ENCODE measurements around the gene UGDH.
"Not testable (repeated sequence)": the region's sequence is repeated elsewhere in the genome, so short reads cannot be mapped to it uniquely, and the experiment has no call there.

Gene UGDH

DNA sequence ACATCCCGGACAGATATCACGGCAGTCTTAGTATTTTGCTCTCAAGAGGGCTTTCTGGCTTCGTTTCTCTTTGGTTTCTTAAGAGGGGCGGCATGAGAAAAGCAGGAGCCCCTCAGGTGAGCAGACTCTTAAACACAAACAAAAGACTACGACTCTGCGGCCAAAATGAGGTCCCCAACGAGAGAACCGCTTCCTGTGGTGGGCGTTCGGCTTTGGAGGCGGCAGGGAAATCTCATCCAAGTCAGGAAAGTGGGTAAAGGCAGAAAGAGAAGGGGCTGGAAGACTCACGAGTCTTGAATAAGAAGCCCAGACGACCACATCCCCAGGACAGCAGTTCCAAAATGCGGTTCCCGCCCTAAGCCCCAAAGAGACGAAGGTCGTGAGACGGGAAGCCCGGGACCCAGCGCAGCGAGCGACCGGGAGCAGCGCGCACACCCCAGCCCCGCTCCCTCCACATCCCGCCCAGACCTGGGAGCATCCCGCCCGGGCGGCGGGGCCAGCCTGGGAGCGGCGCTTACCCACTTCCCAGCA is 409 bp downstream of the UGDH start:
- DNase-seq: no peak

DNA sequence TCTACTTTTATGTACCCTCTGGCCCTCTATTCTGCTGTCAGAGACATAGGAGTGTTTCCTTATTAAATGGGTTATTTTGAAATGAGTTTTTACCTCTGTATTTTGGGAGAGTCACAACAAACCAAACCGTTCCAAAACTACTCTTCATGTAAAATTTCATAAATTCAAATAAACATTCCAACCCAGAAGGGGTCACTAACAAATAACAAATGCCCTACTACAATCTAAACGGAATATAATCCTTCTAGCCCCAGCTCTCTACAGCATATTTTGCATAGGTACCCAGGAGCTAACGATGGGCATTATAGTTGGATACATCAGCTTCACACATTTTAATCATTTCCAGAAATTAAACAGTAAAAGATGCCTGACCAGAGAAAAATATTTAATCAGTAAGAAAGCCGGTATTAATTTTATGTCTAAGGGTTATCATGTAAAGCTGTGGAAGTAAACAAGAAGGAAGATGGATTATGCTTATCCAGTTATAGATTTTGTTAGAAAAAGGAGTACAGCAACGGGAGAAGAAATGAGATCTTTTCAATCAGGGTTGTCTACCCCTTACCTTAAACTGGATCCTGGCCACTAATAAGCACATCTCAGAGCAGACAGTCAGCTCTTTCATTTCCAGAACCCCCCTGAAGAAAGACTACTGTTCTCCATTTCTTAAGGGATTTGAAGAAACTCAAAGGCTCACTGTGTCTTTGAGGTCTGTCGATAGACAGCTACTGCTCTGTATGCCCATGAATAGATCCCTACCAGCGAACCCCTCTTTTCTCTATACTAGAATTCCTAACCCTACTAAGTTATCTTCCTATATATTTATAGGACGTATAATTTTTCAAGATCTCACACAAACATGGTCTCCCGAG is 1.2 kb downstream of the UGDH start:
- DNase-seq: no peak

DNA sequence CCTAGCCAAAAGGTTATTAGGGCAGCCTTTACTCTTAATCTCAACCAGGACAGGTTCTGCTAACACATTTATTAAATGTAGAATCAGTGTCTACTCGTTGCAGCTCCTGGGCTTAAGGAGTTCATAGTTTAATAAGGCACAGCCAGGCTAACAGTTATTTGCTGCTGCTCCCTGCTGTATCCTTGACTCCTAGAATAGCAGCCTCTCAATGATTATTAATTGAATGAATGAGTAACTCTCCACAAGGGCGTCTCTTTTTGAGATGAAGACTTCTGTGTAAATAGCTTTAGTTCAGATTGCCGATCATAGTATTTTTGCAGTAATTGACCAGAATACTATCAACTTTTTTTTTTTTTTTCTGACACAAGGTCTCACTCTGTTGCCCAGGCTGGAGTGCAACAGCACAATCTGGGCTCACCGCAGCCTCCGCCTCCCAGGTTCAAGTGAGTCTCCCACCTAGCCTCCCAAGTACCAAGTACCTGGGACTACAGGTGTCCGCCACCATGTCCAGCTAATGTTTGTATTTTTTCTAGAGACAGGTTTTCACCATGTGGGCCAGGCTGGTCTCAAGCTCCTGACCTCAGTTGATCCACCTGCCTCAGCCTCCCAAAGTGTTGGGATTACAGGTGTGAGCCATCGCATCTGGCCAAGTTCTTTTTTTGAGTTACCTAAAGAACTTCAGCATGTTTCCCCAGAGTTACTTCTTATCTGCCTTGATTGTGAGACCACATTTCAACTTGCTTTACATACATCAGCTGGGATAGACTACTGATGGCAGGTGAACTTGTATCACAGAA is 2.9 kb downstream of the UGDH start:
- no peak for DNase-seq

DNA sequence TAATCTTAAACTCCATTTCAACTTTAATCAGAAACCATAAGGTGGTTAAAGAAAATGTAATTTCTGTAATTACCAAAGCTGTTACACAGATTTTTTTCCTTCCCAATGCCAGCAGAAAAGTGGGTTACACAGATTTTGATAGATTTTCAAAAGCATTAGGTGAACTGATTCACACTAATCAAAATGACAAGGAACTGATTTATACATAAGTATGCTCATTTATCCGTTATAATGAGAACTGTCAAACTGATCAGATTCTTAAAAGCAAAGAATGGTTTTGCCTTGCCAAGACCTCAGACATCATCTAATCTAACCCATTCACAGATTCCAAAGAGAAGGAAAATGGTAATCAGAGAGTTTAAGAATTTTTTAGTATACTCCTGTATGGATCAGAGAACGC is 5.2 kb downstream of the UGDH start:
- no peak for DNase-seq

DNA sequence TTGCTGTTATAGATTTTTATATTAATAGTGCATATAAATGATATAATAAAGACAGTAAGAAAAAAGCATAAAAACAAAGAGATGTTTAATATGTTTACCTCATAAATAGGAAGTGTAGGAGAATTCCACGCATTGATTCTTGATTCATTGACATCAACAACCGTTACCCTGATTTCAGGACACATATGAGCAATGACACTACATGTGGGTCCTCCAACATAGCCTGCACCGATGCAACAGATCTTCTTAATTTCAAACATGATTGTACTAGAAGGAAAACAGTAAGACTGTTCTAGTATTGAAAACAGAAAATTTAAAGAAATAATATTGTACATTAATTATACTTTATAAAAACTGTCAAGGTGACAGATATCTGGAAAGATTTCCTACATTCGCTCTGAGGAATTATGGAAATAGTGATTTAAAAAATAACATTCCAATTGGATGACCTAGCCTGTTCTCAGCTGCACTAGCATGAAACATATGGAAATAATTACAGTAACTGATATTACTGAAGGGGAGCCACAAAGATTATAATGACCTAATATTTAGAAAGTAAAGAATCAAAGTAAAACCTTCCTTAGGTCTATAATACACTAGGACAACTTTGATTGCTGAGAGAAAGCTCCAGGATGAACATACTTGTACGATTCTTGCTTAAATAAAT is 5.9 kb downstream of the UGDH start:
- DNase-seq: no peak

DNA sequence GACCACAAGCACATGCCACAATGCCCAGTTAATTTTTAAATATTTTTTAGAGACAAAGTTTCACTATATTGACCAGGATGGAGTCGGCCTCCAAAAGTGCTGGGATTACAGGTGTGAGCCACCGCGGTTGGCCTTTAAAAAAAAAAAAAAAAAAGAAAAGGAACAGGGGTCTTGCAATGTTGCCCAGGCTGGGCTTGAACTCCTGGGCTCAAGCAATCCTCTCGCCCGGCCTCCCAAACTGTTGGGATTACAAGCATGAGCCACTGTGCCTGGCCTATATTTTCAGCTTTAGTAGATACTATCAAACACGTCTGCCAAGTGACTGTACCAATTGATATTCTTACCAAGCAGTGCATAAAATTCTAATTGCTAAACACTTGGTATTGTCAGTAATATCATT is 8.8 kb downstream of the UGDH start:
- DNase-seq: no peak

DNA sequence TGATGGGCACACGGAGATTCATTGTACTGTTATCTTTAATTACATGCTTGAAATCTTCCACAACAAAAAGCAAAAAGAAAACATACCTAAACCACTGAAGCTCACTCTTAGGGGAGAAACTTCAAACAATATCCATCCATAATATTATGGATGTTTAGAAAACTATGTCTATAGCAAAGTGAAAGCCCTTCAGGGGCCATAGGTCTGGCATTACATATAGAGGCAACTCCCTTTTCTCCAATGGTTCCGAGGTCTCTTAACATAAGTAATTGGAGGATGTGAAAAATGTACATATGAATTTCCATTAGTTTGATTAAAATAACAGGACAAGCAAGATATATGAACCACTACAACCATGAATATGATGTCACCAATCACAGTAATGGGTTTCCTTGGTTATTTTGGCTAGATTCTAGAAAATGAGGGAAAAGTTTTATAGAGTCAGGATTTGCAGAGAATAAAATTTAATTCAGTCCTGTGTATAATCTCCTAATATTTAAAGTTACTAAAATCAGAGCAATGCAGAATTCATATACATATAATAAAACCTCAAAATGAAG is 10.8 kb downstream of the UGDH start:
- DNase-seq: no peak

DNA sequence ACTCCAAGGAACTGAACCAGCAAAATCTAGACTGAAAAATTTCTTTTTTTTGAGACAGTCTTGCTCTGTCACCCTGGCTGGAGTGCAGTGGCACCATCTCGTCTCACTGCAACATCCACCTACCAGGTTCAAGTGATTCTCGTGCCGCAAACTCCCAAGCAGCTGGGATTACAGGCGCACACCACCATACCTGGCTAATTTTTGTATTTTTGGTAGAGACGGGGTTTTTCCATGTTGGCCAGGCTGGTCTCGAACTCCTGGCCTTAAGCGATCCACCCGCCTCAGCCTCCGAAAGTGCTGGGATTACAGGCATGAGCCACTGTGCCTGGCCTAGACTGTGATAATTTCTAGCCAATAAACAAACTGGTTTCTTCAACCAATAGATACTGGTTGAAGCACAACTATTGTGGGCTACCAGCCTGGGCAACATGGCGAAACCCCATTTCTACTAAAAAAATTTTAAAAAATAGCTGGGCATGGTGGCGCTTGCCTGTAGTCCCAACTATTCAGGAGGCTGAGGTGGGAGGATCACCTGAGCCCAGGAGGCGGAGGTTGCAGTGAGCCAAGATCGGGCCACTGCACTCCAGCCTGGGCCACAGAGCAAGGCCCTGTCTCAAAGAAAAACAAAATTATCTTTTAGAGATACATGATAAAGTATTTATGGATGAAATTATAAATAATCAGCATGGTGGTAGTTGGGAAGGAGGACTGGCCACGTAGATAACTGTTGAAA is 11.4 kb downstream of the UGDH start:
- not testable (repeated sequence) for DNase-seq

DNA sequence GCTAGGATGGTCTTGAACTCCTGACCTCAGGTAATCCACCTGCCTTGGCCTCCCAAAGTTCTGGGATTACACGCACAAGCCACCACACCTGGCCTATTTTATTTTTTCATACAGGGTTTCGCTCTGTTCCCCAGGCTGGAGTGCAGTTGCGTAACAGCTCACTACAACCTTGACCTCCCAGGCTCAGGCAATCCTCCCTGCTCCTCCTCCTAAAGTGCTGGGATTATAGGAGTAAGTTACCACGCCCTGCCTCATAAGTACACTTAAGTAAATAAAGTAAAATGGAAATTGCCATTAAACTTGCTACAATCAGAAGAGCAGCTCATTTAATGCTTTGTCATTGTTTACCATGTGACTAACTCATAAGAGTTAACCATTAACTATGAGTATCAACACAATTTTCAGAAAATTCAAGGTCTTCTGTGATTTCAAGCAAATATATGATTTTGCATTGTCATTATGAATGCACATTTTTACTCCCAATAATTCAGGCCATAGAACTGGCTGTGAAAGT is 12.3 kb downstream of the UGDH start:
- DNase-seq: no peak

DNA sequence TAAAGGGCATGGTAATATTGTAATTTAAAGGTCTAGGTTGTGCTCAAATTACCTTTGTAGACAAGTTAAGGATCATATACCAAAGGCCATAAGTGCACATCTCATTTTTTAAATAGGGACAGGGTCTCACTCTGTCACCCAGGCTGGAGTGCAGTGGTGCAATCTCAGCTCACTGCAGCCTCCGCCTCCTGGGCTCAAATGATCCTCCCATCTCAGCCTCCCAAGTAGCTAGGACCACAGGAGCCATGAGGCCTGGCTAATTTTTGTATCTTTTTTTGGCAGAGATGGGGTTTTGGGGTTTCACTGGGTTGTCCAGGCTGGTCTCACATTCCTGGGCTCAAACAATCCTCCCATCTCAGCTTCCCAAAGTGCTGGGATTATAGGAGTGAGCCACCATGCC is 13.0 kb downstream of the UGDH start:
- DNase-seq: not testable (repeated sequence)

DNA sequence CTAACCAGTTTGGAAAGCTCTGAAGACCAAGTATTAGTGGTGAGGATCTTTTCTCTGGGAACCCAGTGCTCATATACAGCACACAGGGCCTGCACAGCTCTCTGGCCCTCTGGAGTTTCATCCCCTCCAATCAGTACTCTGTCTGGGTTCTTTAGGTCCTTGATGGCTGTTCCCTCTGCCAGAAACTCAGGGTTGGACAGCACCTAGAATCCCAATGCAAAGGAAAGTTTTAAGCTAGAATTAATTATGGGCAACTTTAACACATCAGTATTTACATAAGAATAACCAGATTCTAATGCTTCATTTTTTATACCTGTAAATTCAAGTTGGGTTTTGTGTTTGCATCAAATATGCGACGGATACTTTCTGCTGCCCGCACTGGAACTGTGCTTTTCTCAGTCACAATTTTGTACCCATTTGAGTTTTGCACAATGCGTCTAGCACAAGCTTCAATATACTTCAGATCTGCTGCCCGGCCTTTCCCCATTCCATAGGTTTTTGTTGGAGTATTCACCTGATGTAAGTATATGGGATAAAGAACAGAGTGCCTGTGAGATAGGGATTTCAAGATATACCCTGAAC is 16.8 kb downstream of the UGDH start:
- no peak for DNase-seq

DNA sequence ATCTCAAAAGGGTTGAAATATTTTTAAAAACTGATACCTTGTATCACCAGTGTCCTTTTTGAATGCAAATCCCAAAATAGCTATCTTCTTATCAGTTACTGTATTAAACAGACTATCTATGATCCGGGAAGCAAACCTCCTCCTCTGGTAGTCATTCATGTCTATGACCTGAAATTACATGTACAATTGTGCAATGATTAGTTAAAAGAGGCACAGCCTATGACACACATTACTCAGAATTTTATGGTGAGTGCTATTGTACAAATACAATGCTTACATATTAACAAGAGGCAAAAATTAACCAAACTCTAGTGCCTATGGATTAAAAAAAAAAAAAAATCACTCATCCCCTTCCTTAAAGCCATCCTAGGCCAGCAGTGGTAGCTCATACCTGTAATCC is 21.7 kb downstream of the UGDH start:
- DNase-seq: no peak

DNA sequence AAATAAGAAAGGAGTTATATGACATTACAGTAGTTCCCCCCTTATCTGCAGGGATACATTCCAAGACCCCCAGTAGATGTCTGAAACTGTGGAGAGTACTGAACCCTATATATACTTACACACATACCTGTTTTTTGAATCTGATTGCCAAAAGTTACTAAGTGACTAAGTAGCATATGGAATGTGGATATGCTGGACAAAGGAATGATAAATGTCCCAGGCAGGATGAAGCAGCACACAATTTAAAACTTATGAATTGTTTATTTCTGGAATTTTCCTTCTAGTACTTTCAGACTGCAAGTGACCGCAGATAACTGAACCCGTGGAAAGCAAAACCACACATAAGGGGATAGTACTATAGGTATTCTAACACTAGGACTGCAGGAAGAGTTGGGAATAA is 22.7 kb downstream of the UGDH start:
- DNase-seq: no peak

DNA sequence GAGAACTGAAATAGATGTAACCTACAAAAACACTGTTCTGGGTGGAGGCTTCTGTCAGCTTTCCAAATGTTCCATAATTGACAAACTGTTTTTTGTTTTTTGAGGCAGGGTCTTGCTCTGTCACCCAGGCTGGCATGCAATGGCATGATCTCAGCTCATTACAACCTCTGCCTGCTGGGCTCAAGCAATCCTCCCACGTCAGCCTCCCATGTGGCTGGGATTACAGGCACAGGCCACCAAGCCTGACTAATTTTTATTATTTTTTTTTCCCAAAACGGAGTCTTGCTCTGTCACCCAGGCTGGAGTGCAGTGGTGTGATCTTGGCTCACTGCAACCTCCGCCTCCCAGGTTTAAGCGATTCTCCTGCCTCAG is 24.6 kb downstream of the UGDH start:
- not testable (repeated sequence) for DNase-seq

DNA sequence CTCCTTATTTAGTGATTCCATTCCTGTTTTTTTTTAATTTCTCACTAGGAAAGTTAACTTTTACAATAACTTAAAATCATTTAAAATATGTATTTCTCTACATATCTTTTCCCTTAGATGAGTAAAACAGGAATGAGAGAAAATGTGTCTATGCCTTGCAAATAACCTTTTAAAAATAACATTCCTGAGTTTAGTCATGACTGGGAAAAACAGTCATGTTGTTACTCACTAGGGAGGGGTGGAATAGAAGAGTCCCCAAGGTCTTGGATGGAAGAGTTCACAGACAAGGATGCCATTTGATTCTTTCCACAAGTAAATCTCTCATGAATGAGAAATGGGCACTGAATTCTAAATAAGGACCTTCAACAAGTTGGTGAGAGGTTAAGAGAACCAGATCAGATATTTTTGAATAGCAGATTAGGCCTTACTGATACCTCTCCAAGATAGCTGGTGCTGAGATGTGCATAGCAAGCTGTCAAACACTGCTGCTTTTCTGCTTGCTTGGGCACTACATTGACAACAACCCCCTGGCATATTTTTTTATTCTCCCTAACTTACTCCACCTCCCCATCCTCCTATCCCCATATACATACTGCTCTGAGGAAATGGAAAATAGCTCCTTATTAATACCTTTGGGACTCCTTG is 25.1 kb downstream of the UGDH start:
- no peak for DNase-seq

DNA sequence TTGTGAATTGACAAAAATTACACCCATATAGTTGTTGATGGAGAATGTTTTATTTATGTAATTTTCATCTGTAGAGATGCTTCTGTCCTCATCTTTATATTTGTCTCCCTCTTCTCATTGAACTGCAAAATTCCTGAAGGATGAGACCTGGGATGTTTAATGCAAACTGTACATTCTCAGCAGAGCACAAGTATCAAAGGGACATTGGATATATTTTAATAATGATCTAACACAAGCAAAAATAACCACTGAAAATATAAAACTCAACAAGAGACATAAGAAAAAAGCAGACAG is 28.6 kb downstream of the UGDH start:
- no peak for DNase-seq

DNA sequence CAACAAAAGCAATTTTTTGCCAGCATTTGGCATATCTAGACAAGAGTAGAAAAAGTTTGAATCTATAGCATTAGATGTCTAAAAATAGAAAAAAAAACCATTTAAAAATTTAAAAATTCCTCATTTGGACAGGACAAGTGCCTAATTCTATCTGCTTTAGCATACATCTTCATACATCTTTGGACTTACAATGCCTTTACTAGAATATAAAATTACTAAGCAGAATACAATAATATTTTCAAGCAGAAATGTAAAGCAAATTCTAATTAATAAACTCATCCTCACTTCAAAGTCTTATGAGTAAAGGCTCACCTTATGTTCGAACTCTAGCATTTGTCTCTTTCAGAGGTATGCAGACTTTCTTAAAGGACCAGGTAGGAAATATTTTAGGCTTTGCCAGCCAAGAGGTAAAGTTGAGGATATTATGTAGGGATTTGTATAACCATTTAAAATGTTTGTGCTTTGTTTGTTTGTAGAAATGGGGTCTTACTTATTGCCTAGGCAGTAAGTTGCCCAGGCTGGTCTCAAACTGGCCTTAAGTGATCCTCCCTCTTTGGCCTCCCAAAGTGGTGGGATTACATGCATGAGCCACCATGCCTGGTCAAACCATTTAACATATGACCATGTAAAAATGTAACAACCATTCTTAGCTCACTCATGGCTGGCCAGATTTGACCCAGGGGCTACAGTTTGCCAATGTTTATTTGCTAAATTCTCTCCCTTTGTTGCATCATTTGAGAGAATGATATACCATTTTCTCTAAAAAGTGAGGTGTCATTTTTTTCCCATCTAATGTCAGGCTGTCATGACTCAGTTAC is 29.1 kb downstream of the UGDH start:
- DNase-seq: no peak

DNA sequence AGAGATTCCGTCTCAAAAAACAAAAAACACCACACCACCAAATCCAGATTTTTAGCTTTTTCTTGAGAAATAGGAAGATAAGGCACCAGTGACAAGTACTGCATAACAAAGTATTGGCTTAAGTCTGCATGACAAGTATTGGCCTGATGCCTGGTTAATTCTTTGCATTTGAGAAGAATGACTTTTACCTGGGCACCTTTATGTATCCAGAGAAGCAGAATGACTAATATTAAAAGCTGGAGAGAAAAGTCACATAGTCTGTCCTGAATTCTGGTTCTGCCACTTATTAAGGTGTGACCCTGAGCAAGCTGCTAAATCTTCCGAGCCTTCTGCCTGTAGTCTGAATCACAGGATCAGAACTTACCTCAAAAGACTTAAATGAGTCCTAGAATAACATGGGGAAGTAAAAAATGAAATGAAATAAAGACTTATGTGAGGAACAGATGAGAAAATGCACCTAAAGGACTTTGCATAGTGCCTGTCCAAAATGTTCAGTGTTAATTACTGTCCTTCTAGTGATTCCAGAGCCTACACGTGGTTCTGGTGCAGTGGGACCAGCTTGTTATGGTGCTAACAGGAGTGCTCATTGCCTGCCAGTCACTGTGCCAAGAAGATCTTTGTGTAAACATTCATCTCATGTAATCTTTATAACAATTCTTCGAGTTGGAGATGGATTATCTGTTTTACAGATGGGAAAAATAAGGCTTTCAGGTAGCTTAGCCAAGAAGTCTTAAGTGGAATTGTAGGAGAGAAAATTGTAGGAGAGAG is 31.6 kb downstream of the UGDH start:
- no peak for DNase-seq

DNA sequence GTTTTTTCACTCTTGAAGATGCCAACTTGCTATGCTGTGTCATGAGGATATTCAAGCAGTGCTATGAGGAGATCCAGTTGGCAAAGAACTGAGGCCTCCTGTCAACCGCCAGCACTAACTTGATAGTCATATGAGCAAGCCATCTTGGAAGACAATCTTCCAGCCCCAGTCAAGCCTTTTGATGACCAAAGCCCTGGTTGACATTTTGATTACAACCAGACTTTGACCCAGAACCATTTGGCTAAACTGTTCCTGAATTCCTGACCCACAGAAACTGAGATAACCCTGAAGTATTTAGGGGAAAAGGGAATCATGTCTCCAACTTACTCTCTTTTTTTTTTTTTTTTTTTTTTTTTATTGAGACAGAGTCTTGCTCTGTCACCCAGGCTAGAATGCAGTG is 32.9 kb downstream of the UGDH start:
- DNase-seq: no peak

DNA sequence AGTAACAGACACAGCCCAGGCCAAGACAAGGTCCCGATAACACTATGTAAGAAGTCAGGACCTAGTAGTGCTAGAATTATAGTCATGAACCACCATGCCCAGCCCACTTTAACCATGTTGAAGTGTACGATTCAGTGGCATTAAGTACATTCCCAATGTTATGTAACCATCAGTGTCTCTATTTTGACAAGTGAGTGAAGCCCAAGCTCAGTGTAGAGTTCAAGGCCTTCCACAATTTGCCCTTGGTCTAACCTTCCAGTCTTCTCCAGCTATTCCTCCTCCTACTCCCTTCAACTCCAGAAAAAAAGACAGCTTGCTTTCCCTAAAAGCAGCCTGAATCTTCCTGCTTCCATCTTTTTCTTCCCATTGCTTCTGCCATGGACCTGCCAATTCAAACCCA is 36.9 kb downstream of the UGDH start:
- DNase-seq: no peak

All from T1000 (cell line).